ENCODE results near the gene VHLL. TPM values are rescaled to one million over a fixed set of nuclear protein-coding genes. Genes with fewer than 3 reads are reported as not detected.
A peak's percentile ranks its signal among the peaks of the same experiment; 100 is the strongest.

VHLL gene
- total and polyA plus RNA-seq, 7 donors = not detected

- Histone ChIP-seq H3K27ac (no peak overlapping the region), H3K9me3 (no peaks in the 10 kb centered on the region), H3K4me1 (no peaks in the 10 kb centered on the region), H3K27me3 (ENCODE audit: insufficient read depth in 3 of 3, low read length in 2 of 3) (no peaks in the 10 kb centered on the region), H3K36me3 (ENCODE audit: insufficient read depth in 1 of 2, low read depth in 1 of 2) (peaks cover 0 to 25% of the 10 kb centered on the region in 2 donors), H3K4me3 (no peak overlapping the region)
- intact Hi-C loops (cut with DNase I) = no loop called here
- no peak for TF ChIP-seq CTCF (IDR thresholded peaks at IDR 0.05)
- no peak for DNase-seq
- whole genome bisulfite sequencing, 3 donors = 87 to 90% (median 90%) methylated on average over 9 of the region's 9 CpGs
- ATAC-seq = no peak
Observed at GRCh38 chr1:156293895-156294294, 5.2 kb downstream of the VHLL start.

GRCh38 chr1:156293098-156293434 lies 6.0 kb downstream of the VHLL start:
- Histone ChIP-seq H3K27me3 (ENCODE audit: insufficient read depth in 3 of 3, low read length in 2 of 3) (no peaks in the 10 kb centered on the region), H3K36me3 (ENCODE audit: insufficient read depth in 1 of 2, low read depth in 1 of 2) (peaks cover 0 to 30% of the 10 kb centered on the region in 2 donors), H3K4me1 (no peaks in the 10 kb centered on the region), H3K4me3 (no peak overlapping the region), H3K27ac (no peak overlapping the region), H3K9me3 (no peaks in the 10 kb centered on the region)
- DNase-seq (no peak), ATAC-seq (no peak)
- no peak for TF ChIP-seq CTCF (IDR thresholded peaks at IDR 0.05)
- intact Hi-C loops (cut with DNase I) = no loop called here
- 84 to 87% (median 86%) methylated on average over 8 of the region's 8 CpGs for WGBS, 3 donors

- Histone ChIP-seq H3K27me3 (ENCODE audit: insufficient read depth in 3 of 3, low read length in 2 of 3) (no peaks in the 10 kb centered on the region), H3K27ac (peak overlapping the region; percentile 43), H3K4me1 (no peaks in the 10 kb centered on the region), H3K9me3 (no peaks in the 10 kb centered on the region), H3K4me3 (peak overlapping the region; percentile 56), H3K36me3 (ENCODE audit: insufficient read depth in 1 of 2, low read depth in 1 of 2) (peaks cover 0 to 39% of the 10 kb centered on the region in 2 donors)
- peak; percentile 79 to 89 (median 87) for ATAC-seq
- 15 to 27% (median 16%) methylated on average over 36 to 37 of the region's 37 CpGs for WGBS, 3 donors
- TF ChIP-seq CTCF (IDR thresholded peaks at IDR 0.05) = no peak
- DNase-seq = peak; percentile 92
- intact Hi-C loops (cut with DNase I) = no loop called here
Observed at GRCh38 chr1:156291226-156292061, 7.7 kb downstream of the VHLL start.

- TF ChIP-seq CTCF (IDR thresholded peaks at IDR 0.05) = no peak
- H3K4me1 ChIP-seq = no peaks in the 10 kb centered on the region
- H3K4me3 ChIP-seq = no peak overlapping the region
- ATAC-seq = no peak
- no peaks in the 10 kb centered on the region for H3K27me3 ChIP-seq (ENCODE audit: insufficient read depth in 3 of 3, low read length in 2 of 3)
- DNase-seq = no peak
- H3K9me3 ChIP-seq = no peaks in the 10 kb centered on the region
- H3K27ac ChIP-seq = no peak overlapping the region
- H3K36me3 ChIP-seq (ENCODE audit: insufficient read depth in 1 of 2, low read depth in 1 of 2) = peaks cover 0 to 49% of the 10 kb centered on the region in 2 donors
- intact Hi-C loops (cut with DNase I) = no loop called here
Observed at GRCh38 chr1:156289857-156290256, 9.2 kb downstream of the VHLL start.

GRCh38 chr1:156286061-156286460 lies 13.0 kb downstream of the VHLL start:
- no peaks in the 10 kb centered on the region for H3K9me3 ChIP-seq
- no peaks in the 10 kb centered on the region for H3K27me3 ChIP-seq (ENCODE audit: insufficient read depth in 3 of 3, low read length in 2 of 3)
- peaks cover 15% of the 10 kb centered on the region for H3K4me1 ChIP-seq
- TF ChIP-seq CTCF (IDR thresholded peaks at IDR 0.05) = no peak
- WGBS, 3 donors = 91 to 95% (median 93%) methylated on average over 8 of the region's 8 CpGs
- no peak for ATAC-seq
- no peak overlapping the region for H3K27ac ChIP-seq
- DNase-seq = no peak
- no peak overlapping the region for H3K4me3 ChIP-seq
- peaks cover 0 to 37% of the 10 kb centered on the region in 2 donors for H3K36me3 ChIP-seq (ENCODE audit: insufficient read depth in 1 of 2, low read depth in 1 of 2)
- intact Hi-C loops (cut with DNase I) = no loop called here

Data from psoas muscle (tissue), 8 donors.